HepG2 (cell line): Measurements from ENCODE around the gene ZNF513. TPM values are rescaled to one million over a fixed set of nuclear protein-coding genes. Genes with fewer than 3 reads are reported as not detected.

Experiments
- FOSL2 ChIP-seq: sonication (generic); formaldehyde crosslinking; IDR thresholded peaks from 2 replicates; pipeline ENCODE4 v1.4.0; 2020; ENCODE audit warnings: missing genetic modification reagents
- FOXP1 ChIP-seq, 2 experiments: fragments of 450-650 bp in 1 of 2; IDR thresholded peaks; 2 replicates each; pipeline ENCODE4 v1.6.1; 2017 to 2018; ENCODE audit warnings: antibody characterized with exemption in 1 of 2
- HIVEP1 ChIP-seq: sonication (generic); formaldehyde crosslinking; IDR thresholded peaks from 2 replicates; pipeline ENCODE4 v1.4.0; 2020; ENCODE audit warnings: mild to moderate bottlenecking, missing genetic modification reagents
- KLF9 ChIP-seq: IDR thresholded peaks from 2 replicates; pipeline ENCODE4 v1.6.1; 2016; ENCODE audit warnings: low read depth
- TRIM22 ChIP-seq: fragments of 450-650 bp; IDR thresholded peaks from 2 replicates; pipeline ENCODE4 v1.6.1; 2017
- ZBTB10 ChIP-seq: sonication (generic); formaldehyde crosslinking; IDR thresholded peaks from 2 replicates; pipeline ENCODE4 v1.4.0; 2020; ENCODE audit warnings: missing genetic modification reagents, borderline replicate concordance
- ZBTB46 ChIP-seq: sonication (generic); formaldehyde crosslinking; IDR thresholded peaks from 2 replicates; pipeline ENCODE4 v1.4.0; 2020; ENCODE audit warnings: mild to moderate bottlenecking, missing genetic modification reagents, borderline replicate concordance
- ZNF263 ChIP-seq: sonication (generic); formaldehyde crosslinking; IDR thresholded peaks from 2 replicates; pipeline ENCODE4 v1.4.0; 2020; ENCODE audit warnings: missing genetic modification reagents
- ZNF646 ChIP-seq: sonication (generic); formaldehyde crosslinking; IDR thresholded peaks from 2 replicates; pipeline ENCODE4 v1.9.0; 2021; ENCODE audit warnings: mild to moderate bottlenecking, missing genetic modification reagents
- ZNF879 ChIP-seq: sonication (generic); formaldehyde crosslinking; IDR thresholded peaks from 2 replicates; pipeline ENCODE4 v1.8.1; 2023; ENCODE audit warnings: missing genetic modification reagents
- polyA plus RNA-seq, 8 experiments: library from polyadenylated mRNA; depleted of rRNA in 3 of 8; stranded (reverse) in 7 of 8; unstranded in 1 of 8; fragments of >200 nt; fragmentation: Illumina TruSeq in 4 of 8; extraction: Trizol in 4 of 8; gene quantifications; 2 replicates each; pipeline versions ENCODE4 v1.2.1 to v1.2.3, GENCODE V29; 2011 to 2016; ENCODE audit warnings: low read depth in 4 of 8, missing spikeins in 1 of 8, mixed read lengths in 1 of 8; ENCODE audit not compliant: insufficient read depth in 1 of 8
- total RNA-seq, 5 experiments: library from RNA; depleted of rRNA; stranded (reverse); fragments of >200 nt; fragmentation: Illumina TruSeq; extraction: Trizol; gene quantifications; 2 replicates each; pipeline ENCODE4 v1.2.3, GENCODE V29; 2016; ENCODE audit warnings: low read depth in 1 of 5
- TF ChIP-seq, protein P1 (sequence below): sonication (generic); formaldehyde crosslinking; conservative IDR thresholded peaks from 2 replicates; pipeline ENCODE4 v1.8.0; 2022; ENCODE audit warnings: low read depth, missing genetic modification reagents

ZNF513 gene
- total and polyA plus RNA-seq, 2 of the 13 experiments (the other 11 are each of a cell fraction or from before 2014, with no cell fraction given) = 4.9 to 6.3 TPM

- no peak for TF ChIP-seq ZNF646 (CRISPR knock-in tag)
- no peak for TF ChIP-seq HIVEP1
- no peak for TF ChIP-seq ZBTB10 (CRISPR knock-in tag)
- no peak for TF ChIP-seq FOSL2 (CRISPR knock-in tag)
- TF ChIP-seq FOXP1 (IDR thresholded peaks at IDR 0.05) = no peak
- TF ChIP-seq FOXP1 (CRISPR knock-in tag; IDR thresholded peaks at IDR 0.05) = 0 out of 2 replicates have a peak, but pooled peaks have one; percentile 8
- no peak for TF ChIP-seq KLF9 (CRISPR knock-in tag)
- TF ChIP-seq, protein P1, sequence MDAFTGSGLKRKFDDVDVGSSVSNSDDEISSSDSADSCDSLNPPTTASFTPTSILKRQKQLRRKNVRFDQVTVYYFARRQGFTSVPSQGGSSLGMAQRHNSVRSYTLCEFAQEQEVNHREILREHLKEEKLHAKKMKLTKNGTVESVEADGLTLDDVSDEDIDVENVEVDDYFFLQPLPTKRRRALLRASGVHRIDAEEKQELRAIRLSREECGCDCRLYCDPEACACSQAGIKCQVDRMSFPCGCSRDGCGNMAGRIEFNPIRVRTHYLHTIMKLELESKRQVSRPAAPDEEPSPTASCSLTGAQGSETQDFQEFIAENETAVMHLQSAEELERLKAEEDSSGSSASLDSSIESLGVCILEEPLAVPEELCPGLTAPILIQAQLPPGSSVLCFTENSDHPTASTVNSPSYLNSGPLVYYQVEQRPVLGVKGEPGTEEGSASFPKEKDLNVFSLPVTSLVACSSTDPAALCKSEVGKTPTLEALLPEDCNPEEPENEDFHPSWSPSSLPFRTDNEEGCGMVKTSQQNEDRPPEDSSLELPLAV (CRISPR knock-in tag) = no peak
- TF ChIP-seq TRIM22 = no peak
- TF ChIP-seq ZNF263 (CRISPR knock-in tag) = no peak
- no peak for TF ChIP-seq ZBTB46 (CRISPR knock-in tag)
- 0 out of 2 replicates have a peak, but pooled peaks have one; percentile 17 for TF ChIP-seq ZNF879
These were observed 47.3 kb upstream of the ZNF513 start (continued) for GRCh38 chr2:27427863-27428212.
